Neural cell (in vitro differentiated cells): ENCODE data around the gene DIP2C. TPM values are rescaled to one million over a fixed set of nuclear protein-coding genes. Genes with fewer than 3 reads are reported as not detected.

Experiments used
- H2AFZ ChIP-seq: fragments of 200-600, 300-800 bp; sonication (generic), shearing (Covaris generic); 2 replicates; pipeline ENCODE4 v1.6.0; 2014; ENCODE audit warnings: low read depth, mild to moderate bottlenecking, antibody characterized with exemption, low read length, moderate library complexity
- H3F3A ChIP-seq: fragments of 200-600 bp; shearing (Covaris generic); 2 replicates; pipeline ENCODE4 v1.6.1; 2016; ENCODE audit warnings: mild to moderate bottlenecking, moderate library complexity, mixed read lengths, antibody characterized with exemption, low read length; ENCODE audit not compliant: insufficient read depth, poor library complexity, severe bottlenecking
- H3K27ac ChIP-seq: fragments of 200-600, 300-800 bp; sonication (generic), shearing (Covaris generic); 2 replicates; pipeline ENCODE4 v1.5.1; 2014; ENCODE audit warnings: mild to moderate bottlenecking, low read length, moderate library complexity
- H3K27me3 ChIP-seq: fragments of 300-800, 200-600 bp; sonication (generic), shearing (Covaris generic); 2 replicates; pipeline ENCODE4 v1.6.0; 2014; ENCODE audit warnings: mild to moderate bottlenecking, low read depth, low read length, moderate library complexity; ENCODE audit not compliant: insufficient read depth
- H3K36me3 ChIP-seq: fragments of 300-800, 200-600 bp; sonication (generic), shearing (Covaris generic); 2 replicates; pipeline ENCODE4 v1.5.1; 2014; ENCODE audit warnings: mild to moderate bottlenecking, antibody characterized with exemption, low read length, moderate library complexity; ENCODE audit not compliant: insufficient read depth
- H3K4me2 ChIP-seq: fragments of 300-800, 200-600 bp; sonication (generic), shearing (Covaris generic); 2 replicates; pipeline ENCODE4 v1.6.0; 2014; ENCODE audit warnings: mild to moderate bottlenecking, low read length
- H3K4me3 ChIP-seq: fragments of 300-800, 200-600 bp; sonication (generic), shearing (Covaris generic); 2 replicates; pipeline ENCODE4 v1.5.1; 2014; ENCODE audit warnings: mild to moderate bottlenecking, low read length, moderate library complexity
- H3K79me2 ChIP-seq: fragments of 200-600 bp; shearing (Covaris generic); replicated peaks from 2 replicates; pipeline ENCODE4 v1.6.0; 2014; ENCODE audit warnings: mild to moderate bottlenecking, low read length, moderate library complexity; ENCODE audit not compliant: insufficient read depth
- H3K9ac ChIP-seq: fragments of 300-800, 200-600 bp; sonication (generic), shearing (Covaris generic); 2 replicates; pipeline ENCODE4 v1.6.1; 2016; ENCODE audit warnings: mild to moderate bottlenecking, low read length, mixed read lengths
- H3K9me2 ChIP-seq: fragments of 200-600 bp; shearing (Covaris generic); 2 replicates; pipeline ENCODE4 v1.6.1; 2016; ENCODE audit warnings: mild to moderate bottlenecking, low read length, mixed read lengths; ENCODE audit not compliant: insufficient read depth
- H3K9me3 ChIP-seq: fragments of 200-600, 300-800 bp; sonication (generic), shearing (Covaris generic); 2 replicates; pipeline ENCODE4 v1.6.1; 2016; ENCODE audit warnings: mild to moderate bottlenecking, mixed run types, low read length, moderate library complexity, mixed read lengths
- H4K20me1 ChIP-seq: fragments of 200-600 bp; shearing (Covaris generic); 2 replicates; pipeline ENCODE4 v1.6.1; 2016; ENCODE audit warnings: mild to moderate bottlenecking, mixed run types; ENCODE audit not compliant: insufficient read depth
- CTCF ChIP-seq: fragments of 450-650 bp; IDR thresholded peaks from 2 replicates; pipeline ENCODE4 v1.5.1; 2014; ENCODE audit warnings: antibody characterized with exemption, mild to moderate bottlenecking, moderate library complexity; ENCODE audit not compliant: poor library complexity, severe bottlenecking
- EP300 ChIP-seq: fragments of 450-650 bp; conservative IDR thresholded peaks from 2 replicates; pipeline ENCODE4 v1.6.1; 2014; ENCODE audit warnings: antibody characterized with exemption, mild to moderate bottlenecking, moderate library complexity; ENCODE audit not compliant: poor library complexity, severe bottlenecking
- EZH2 ChIP-seq: fragments of 200-600, 300-800 bp; shearing (Covaris generic), sonication (generic); IDR thresholded peaks from 2 replicates; pipeline ENCODE4 v1.6.1; 2014; ENCODE audit warnings: antibody characterized with exemption, low read length, borderline replicate concordance, mild to moderate bottlenecking; ENCODE audit not compliant: insufficient read depth, poor library complexity, severe bottlenecking
- MXI1 ChIP-seq: fragments of 450-650 bp; conservative IDR thresholded peaks from 2 replicates; pipeline ENCODE4 v1.6.1; 2014; ENCODE audit warnings: antibody characterized with exemption, mild to moderate bottlenecking; ENCODE audit not compliant: poor library complexity, severe bottlenecking
- POLR2AphosphoS5 ChIP-seq: IDR thresholded peaks from 2 replicates; pipeline ENCODE4 v1.6.1; 2012
- RAD21 ChIP-seq: fragments of 450-650 bp; conservative IDR thresholded peaks from 2 replicates; pipeline ENCODE4 v1.6.1; 2014; ENCODE audit warnings: antibody characterized with exemption, mild to moderate bottlenecking, moderate library complexity
- REST ChIP-seq: IDR thresholded peaks from 2 replicates; pipeline ENCODE4 v1.6.1; 2012; ENCODE audit warnings: borderline replicate concordance
- SMC3 ChIP-seq: fragments of 450-650 bp; conservative IDR thresholded peaks from 2 replicates; pipeline ENCODE4 v1.6.1; 2014; ENCODE audit warnings: antibody characterized with exemption, mild to moderate bottlenecking, moderate library complexity; ENCODE audit not compliant: poor library complexity
- TAF1 ChIP-seq: IDR thresholded peaks from 2 replicates; pipeline ENCODE4 v1.6.1; 2012; ENCODE audit warnings: low read depth
- polyA plus RNA-seq: library from polyadenylated mRNA; depleted of rRNA; stranded (reverse); fragments of >200 nt; gene quantifications from 2 replicates; pipeline ENCODE4 v1.2.3, GENCODE V29; 2014

DIP2C gene
- polyA plus RNA-seq, 1 donor from 2014 or later = 24.1 TPM

- Histone ChIP-seq H3K9ac (no peak overlapping the region), H3K9me2 (no peaks in the 10 kb centered on the region), H3K4me3 (no peak overlapping the region), H3K4me2 (no peak overlapping the region), H3F3A (no peaks in the 10 kb centered on the region), H3K79me2 (no peaks in the 10 kb centered on the region), H3K9me3 (no peaks in the 10 kb centered on the region), H3K36me3 (peaks cover 16% of the 10 kb centered on the region), H3K27ac (no peak overlapping the region), H4K20me1 (no peaks in the 10 kb centered on the region), H3K27me3 (no peaks in the 10 kb centered on the region), H2AFZ (no peak overlapping the region)
- TF ChIP-seq CTCF (no peak), EZH2 (no peak), MXI1 (no peak), SMC3 (no peak), TAF1 (no peak), REST (no peak), RAD21 (no peak), EP300 (no peak)
These were observed 445.2 kb downstream of the DIP2C start for GRCh38 chr10:244227-244626.

GRCh38 chr10:241966-242643 is 447.4 kb downstream of the DIP2C start:
- Histone ChIP-seq H3K9me3 (no peaks in the 10 kb centered on the region), H3K4me2 (no peak overlapping the region), H2AFZ (no peak overlapping the region), H3K79me2 (no peaks in the 10 kb centered on the region), H3K9ac (no peak overlapping the region), H3K27me3 (no peaks in the 10 kb centered on the region), H3K36me3 (peaks cover 3% of the 10 kb centered on the region), H3K9me2 (no peaks in the 10 kb centered on the region), H3K27ac (no peak overlapping the region), H3F3A (no peaks in the 10 kb centered on the region), H4K20me1 (no peaks in the 10 kb centered on the region), H3K4me3 (no peak overlapping the region)
- TF ChIP-seq MXI1 = no peak

- TF ChIP-seq MXI1 = no peak
- no peak for TF ChIP-seq POLR2AphosphoS5
- TF ChIP-seq TAF1 = no peak
- no peak for TF ChIP-seq SMC3
- TF ChIP-seq RAD21 = no peak
- TF ChIP-seq CTCF = no peak
- TF ChIP-seq EP300 = no peak
- TF ChIP-seq REST = no peak
- no peak for TF ChIP-seq EZH2
- no peaks in the 10 kb centered on the region for H4K20me1 ChIP-seq
- H3K9ac ChIP-seq = no peak overlapping the region
- H3F3A ChIP-seq = no peaks in the 10 kb centered on the region
- no peak overlapping the region for H2AFZ ChIP-seq
- no peaks in the 10 kb centered on the region for H3K27me3 ChIP-seq
- no peaks in the 10 kb centered on the region for H3K79me2 ChIP-seq
- H3K9me3 ChIP-seq = no peaks in the 10 kb centered on the region
- H3K4me3 ChIP-seq = no peak overlapping the region
- no peak overlapping the region for H3K27ac ChIP-seq
- H3K4me2 ChIP-seq = no peak overlapping the region
- no peaks in the 10 kb centered on the region for H3K9me2 ChIP-seq
- H3K36me3 ChIP-seq = no peaks in the 10 kb centered on the region
These were observed 448.0 kb downstream of the DIP2C start for GRCh38 chr10:241451-241850.
